GM19438 (cell line): Measurements from ENCODE around the gene GALNT17.
A peak's percentile ranks its signal among the peaks of the same experiment; 100 is the strongest.
"Not testable (repeated sequence)": the region's sequence is repeated elsewhere in the genome, so short reads cannot be mapped to it uniquely, and the experiment has no call there.

Experiments used
- ATAC-seq: cut with Tn5 transposase; IDR thresholded peaks from one replicate; pipeline ENCODE4 v1.9.1; 2021; ENCODE audit warnings: low read depth; ENCODE audit not compliant: unreplicated experiment

Gene GALNT17

DNA sequence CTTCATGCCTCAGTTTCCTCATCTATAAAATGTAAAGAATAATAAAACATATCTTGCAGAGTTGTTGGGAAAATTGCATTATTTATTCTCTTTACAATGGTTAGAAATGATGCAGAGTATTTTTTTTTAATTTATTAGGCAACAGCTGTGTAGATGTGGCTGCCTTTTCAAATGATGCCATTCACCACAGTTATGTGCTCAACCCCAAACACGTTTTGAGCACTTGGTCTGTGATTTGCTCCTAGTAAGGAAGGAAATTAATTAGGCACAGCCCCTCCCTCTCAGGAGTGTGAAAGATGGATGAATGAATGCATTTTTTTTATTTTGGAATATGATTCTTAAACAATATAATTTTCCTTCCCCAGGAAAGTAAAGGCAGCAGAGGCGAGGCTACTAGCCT is 575.1 kb downstream of the GALNT17 start:
- ATAC-seq: no peak

GRCh38 chr7:71708710-71709109 is 576.8 kb downstream of the GALNT17 start:
- ATAC-seq: no peak

DNA sequence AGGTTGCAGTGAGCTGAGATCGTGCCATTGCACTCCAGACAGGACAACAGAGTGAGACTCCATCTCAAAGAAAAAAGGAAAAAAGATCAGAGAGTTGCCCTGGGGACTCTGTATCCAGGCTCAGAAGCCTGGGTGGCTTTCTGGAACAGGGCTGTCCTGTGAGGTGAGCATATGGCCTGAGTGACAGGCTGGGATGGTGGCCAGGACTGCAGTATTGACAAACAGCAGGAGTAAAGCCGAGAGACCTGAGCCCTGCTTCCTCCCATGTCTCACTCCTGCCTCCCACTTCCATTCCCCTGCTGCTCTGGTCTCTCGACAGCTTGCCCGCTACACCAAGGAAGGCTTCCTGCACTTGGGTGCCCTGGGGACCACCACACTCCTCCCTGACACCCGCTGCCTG is 578.5 kb downstream of the GALNT17 start:
- no peak for ATAC-seq

- ATAC-seq: no peak
Measured at GRCh38 chr7:71712653-71713180, 580.8 kb downstream of the GALNT17 start.

- ATAC-seq: no peak
Measured at GRCh38 chr7:71716690-71717089, 584.7 kb downstream of the GALNT17 start.

- ATAC-seq: no peak
Measured at GRCh38 chr7:71718563-71718962, 586.6 kb downstream of the GALNT17 start.

DNA sequence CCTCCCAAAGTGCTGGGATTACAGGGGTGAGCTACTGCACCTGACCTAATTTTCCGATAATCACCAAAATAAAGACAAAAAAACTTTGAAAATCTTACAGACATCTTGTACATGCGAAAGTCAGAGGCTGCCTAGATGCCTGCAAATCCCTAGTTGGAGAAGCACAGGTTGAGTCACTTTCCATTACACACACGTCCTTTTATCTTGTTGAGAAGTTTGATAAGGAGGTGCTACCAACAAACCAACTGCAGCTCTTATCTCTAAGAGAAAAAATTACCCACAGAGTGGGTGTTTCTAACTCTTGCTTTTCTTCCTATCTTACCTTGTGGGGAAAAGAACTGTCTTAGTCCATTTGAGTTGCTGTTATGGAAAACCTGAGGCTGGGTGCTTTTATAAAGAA is 589.8 kb downstream of the GALNT17 start:
- no peak for ATAC-seq

GRCh38 chr7:71723859-71724258 is 591.9 kb downstream of the GALNT17 start:
- no peak for ATAC-seq

GRCh38 chr7:71727347-71727746 is 595.4 kb downstream of the GALNT17 start:
- ATAC-seq: no peak

DNA sequence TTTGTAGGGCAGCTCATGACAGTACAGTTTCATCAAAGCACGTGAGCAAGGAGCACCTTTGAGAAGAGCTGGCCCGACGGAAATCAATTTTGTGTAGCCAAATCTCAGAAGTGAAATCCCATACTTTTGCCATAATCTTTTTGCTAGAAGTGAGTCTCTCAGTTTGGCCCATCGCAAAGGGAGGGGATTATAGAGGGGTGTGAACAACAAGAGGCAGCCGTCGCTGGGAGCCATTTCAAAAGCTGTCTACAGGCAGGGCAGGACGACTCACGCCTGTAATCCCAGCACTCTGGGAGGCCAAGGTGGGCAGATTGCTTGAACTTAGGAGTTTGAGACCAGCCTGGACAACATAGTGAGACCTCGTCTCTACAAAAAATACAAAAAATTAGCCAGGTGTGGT is 599.8 kb downstream of the GALNT17 start:
- ATAC-seq: no peak

GRCh38 chr7:71733107-71733870 is 601.3 kb downstream of the GALNT17 start:
- peak; percentile 47 for ATAC-seq

- no peak for ATAC-seq
Measured at GRCh38 chr7:71735961-71736556, 604.1 kb downstream of the GALNT17 start.

DNA sequence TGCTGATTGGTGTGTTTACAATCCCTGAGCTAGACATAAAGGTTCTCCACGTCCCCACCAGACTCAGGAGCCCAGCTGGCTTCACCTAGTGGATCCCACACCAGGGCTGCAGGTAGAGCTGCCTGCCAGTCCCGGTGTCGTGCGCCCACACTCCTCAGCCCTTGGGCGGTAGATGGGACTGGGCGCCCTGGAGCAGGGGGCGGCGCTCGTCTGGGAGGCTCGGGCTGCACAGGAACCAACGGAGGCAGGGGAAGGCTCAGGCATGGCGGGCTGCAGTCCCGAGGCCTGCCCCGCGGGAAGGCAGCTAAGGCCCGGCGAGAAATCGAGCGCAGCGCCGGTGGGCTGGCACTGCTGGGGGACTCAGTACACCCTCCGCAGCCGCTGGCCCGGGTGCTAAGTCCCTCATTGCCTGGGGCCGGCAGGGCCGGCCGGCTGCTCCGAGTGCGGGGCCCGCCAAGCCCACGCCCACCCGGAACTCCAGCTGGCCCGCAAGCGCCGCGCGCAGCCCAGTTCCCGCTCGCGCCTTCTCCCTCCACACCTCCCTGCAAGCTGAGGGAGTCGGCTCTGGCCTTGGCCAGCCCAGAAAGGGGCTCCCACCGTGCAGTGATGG is 606.1 kb downstream of the GALNT17 start:
- ATAC-seq: not testable (repeated sequence)

DNA sequence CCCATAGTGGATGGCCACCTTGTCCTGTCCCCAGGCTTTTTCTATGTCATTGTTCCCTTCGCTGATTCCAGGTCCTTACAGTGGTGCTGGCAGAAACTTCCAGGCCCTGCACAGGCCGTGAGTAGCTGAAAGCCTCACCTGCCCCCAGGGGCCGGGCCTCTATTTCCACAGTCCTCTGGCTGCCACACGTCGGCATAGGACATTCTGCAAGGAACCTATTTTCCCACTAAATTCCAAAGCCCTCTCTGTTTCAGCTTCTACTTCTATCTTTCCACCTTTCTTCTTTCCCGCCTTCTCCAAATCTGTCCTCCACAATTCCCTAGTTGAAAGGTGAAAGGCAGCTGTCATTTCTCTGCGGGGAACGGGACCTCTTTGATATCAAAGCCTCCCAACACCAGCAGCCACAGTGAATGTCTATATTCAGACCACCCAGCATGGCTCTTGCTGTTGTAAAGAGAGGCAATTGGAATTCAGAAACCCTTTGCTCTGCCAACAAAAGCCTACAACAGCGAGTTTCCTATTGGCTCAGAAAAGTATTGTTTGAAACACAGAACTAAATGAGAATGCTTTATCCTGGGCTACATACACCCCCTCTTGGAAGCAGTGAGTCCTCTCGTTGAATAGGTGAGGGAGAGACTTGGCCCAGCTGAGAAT is 607.7 kb downstream of the GALNT17 start:
- no peak for ATAC-seq

DNA sequence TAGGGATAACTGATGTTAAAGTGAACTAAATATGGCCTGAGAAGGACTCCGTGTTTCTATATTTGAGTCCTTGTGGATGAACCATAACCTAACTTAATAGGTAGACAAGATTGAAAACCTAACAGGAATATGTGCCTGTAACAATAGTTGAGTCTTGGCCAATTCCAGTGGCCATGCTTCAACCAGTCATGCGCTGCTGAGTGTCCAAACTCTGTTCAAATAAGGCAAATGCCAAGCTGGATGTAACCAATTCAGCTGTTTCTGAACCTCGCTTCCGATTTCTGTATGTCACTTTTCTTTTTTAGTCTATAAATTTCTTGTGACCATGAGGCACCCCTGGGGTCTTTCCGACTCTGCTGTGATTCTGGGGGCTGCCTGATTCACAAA is 608.2 kb downstream of the GALNT17 start:
- no peak for ATAC-seq

DNA sequence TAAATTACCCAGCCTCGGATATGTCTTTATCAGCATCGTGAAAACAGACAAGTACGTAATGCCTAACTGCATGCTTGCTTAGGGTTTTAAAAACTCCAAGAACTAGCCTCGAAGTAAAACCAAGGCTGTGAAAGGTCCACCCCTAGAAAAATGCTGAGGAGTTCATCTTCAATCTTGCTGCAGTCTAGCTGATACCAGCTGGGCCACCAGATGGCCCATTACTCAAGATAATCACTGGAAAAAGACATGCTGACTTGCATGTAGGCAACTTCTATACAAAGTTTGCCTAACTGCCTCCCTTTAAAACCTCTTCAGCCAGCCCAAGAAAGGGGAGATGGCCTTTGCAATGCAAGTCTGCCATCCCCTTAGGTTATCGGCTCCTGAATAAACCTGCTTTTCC is 614.1 kb downstream of the GALNT17 start:
- ATAC-seq: no peak

DNA sequence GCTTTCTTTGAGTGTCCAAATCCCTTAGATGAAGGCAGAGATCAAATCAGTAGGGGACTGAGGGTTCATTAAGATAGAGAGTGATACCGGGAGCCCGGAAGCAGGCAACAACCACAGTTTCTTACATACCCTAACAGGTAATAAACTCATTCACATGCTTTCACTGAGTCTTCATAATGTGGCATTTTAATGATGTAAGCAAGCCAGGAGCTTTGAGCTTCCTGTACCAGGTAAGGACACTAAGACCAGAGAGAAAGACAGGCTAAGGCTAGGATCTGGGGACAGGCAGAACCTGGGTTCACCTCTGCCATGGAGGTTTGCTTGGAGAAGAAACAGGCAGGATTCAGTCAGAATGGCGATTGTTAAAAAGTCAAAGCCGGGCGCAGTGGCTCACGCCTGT is 618.3 kb downstream of the GALNT17 start:
- no peak for ATAC-seq

GRCh38 chr7:71752171-71752935 is 620.4 kb downstream of the GALNT17 start:
- no peak for ATAC-seq

- no peak for ATAC-seq
Measured at GRCh38 chr7:71753236-71753635, 621.3 kb downstream of the GALNT17 start.

GRCh38 chr7:71753956-71754664 is 622.2 kb downstream of the GALNT17 start:
- ATAC-seq: no peak
